Activated CD4-positive, alpha-beta T cell treated with anti-CD3 and anti-CD28 coated beads for 36 hours (primary cell): Measurements from ENCODE around the gene IFT88. TPM values are rescaled to one million over a fixed set of nuclear protein-coding genes. Genes with fewer than 3 reads are reported as not detected.

ENCODE experiments used
- ATAC-seq: fragments of 200-7000 bp; cut with Tn5 transposase; one replicate; pipeline ENCODE4 v1.10.0; 2021; ENCODE audit warnings: mild to moderate bottlenecking, moderate library complexity
- CTCF ChIA-PET: fragments of 350-600 bp; sonication (Branson Sonifier 250); formaldehyde crosslinking; loops from one replicate; lab custom pipeline; 2021; ENCODE audit warnings: antibody characterized with exemption; lab: Charles Lee
- POLR2A ChIA-PET: fragments of 350-600 bp; sonication (Branson Sonifier 250); formaldehyde crosslinking; loops from one replicate; lab custom pipeline; 2021; ENCODE audit warnings: antibody characterized with exemption, inconsistent platforms; lab: Charles Lee
- DNase-seq: peaks from one replicate; pipeline ENCODE4 v3.0.0-alpha.2; 2020
- H3K27ac Mint-ChIP-seq: one replicate; pipeline ENCODE4 v1.8.0; 2021; ENCODE audit warnings: mixed read lengths
- H3K27me3 Mint-ChIP-seq: one replicate; pipeline ENCODE4 v1.8.0; 2021; ENCODE audit warnings: mixed read lengths
- H3K36me3 Mint-ChIP-seq: one replicate; pipeline ENCODE4 v1.8.0; 2021; ENCODE audit warnings: low read depth, mixed read lengths
- H3K4me1 Mint-ChIP-seq: one replicate; pipeline ENCODE4 v1.8.0; 2021; ENCODE audit warnings: mixed read lengths
- H3K4me3 Mint-ChIP-seq: one replicate; pipeline ENCODE4 v1.8.0; 2021; ENCODE audit warnings: mild to moderate bottlenecking, moderate library complexity, mixed read lengths
- H3K9me3 Mint-ChIP-seq: one replicate; pipeline ENCODE4 v1.8.0; 2021; ENCODE audit warnings: low read depth, mixed read lengths
- intact Hi-C, 2 experiments: fragments of 100-400 bp; cut with DNase I in 1 of 2; cut with micrococcal nuclease in 1 of 2; formaldehyde crosslinking; loops; one replicate each; pipeline versions ENCODE4 v1.14.2 to v1.15.1; 2022 to 2024; cut with DNase I, micrococcal nuclease
- total RNA-seq, 2 experiments: library from RNA; stranded (reverse); gene quantifications; one replicate each; pipeline ENCODE4 v1.2.3, GENCODE V29; 2021

Gene IFT88
- total RNA-seq, 2 experiments from 2014 or later = 4.7 to 4.8 TPM

DNA sequence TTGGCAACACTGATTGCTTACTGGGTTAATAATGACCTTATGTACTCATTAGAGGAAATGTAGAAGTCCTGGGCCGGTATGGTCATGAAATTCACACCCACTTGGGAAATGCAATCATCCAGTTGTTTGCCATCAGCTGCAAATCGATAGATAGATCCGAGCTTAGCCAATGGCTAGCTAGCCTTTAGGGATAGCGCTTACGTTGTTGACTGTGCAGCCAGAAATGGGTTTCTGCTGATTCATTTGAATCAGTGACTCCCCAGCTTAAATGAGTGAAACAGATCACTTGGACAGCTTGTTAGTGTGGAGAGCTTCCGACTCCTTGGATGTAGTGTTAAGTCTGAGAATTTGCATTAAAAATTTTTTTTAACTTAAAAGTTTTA is 148.4 kb downstream of the IFT88 start:
- ATAC-seq (no peak), DNase-seq (no peak)
- ChIA-PET CTCF (interaction anchor here (0.5 to 3.2 kb wide), 7 partner anchors 9 to 228 kb away, joined by 3 to 15 read pairs (median 4); no protein-coding TSS in a partner anchor), POLR2A (no interaction called here)
- peaks cover 11% of the 10 kb centered on the region for H3K27me3 Mint-ChIP-seq
- intact Hi-C loops = no loop called here
- no peaks in the 10 kb centered on the region for H3K9me3 Mint-ChIP-seq
- no peak overlapping the region for H3K27ac Mint-ChIP-seq
- H3K4me1 Mint-ChIP-seq = peaks cover 12% of the 10 kb centered on the region
- no peaks in the 10 kb centered on the region for H3K36me3 Mint-ChIP-seq
- H3K4me3 Mint-ChIP-seq = no peak overlapping the region

DNA sequence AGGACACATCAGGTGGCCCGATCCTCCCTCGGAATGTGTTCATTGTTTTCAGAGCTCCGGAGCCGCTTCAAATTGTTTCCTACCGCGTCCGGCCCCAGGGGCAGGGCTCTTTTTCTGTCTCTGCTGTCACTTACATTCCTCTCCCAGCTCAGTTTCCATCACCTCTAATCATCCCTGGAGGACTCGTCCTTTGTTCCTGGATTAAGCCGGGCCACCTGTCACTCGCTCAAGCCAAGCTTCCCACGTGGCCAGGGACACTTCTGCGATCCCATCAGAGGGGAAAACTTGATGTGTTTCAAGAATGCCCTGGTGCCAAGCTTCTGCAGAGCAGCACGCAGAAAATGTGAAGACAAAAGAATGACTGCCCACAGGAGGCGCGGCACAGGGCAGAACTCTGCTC is 150.0 kb downstream of the IFT88 start:
- Mint-ChIP-seq H3K4me3 (no peak overlapping the region), H3K9me3 (no peaks in the 10 kb centered on the region), H3K36me3 (no peaks in the 10 kb centered on the region), H3K4me1 (peaks cover 14% of the 10 kb centered on the region), H3K27me3 (peaks cover 22% of the 10 kb centered on the region), H3K27ac (no peak overlapping the region)
- CTCF ChIA-PET = interaction anchor here (0.6 to 3.2 kb wide), 5 partner anchors 13 to 338 kb away, joined by 3 to 15 read pairs (median 3); partner anchors contain the start of gene IL17D
- intact Hi-C loops = no loop called here
- POLR2A ChIA-PET = no interaction called here
- ATAC-seq (no peak), DNase-seq (no peak)

DNA sequence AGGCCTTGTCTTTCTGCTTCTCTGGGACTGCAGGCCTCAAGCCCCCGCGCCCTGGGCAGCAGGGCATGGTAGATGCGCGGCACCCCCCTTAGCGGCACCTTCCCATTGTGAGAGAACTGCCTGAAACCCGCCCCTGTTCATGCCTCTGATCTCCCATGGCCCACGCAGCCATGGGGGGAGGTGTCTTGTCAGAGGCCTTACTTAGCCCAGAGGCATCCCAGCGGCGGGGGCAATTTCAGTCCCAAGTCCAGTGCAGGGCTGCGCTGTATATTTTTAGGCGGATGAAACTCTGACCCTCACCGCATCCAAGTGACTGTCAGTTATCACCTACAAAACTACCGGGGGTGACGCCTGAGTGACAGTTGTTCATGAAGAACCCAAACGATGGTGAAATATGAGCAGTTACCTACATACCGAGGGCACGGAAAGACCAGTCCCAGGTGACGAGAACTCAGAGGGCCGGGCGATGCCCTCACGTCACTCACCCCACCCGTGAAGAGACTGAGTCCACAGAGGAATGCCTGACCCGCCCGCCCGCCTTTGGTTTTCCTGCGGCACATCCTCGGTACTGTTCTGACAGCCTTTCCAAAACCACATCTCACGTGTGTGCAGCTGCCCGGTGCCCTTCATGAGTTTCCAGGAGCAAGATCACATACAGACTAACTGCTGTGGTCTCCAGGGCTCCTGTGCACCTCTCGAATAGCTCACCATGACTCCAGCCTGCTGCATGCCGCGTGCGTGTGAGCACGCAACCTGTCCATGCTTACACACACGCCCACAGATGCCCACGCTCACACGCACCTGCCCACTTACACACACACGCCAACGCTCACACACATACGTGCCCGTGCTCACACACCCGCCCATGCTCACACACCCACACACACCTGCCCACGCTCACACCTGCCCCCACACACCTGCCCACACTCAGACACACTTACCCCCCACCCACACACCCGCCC is 150.9 kb downstream of the IFT88 start:
- Mint-ChIP-seq H3K4me3 (no peak overlapping the region), H3K27me3 (peaks cover 25% of the 10 kb centered on the region), H3K4me1 (peaks cover 14% of the 10 kb centered on the region), H3K9me3 (no peaks in the 10 kb centered on the region), H3K36me3 (no peaks in the 10 kb centered on the region), H3K27ac (no peak overlapping the region)
- intact Hi-C loops = no loop called here
- DNase-seq (no peak), ATAC-seq (no peak)
- CTCF ChIA-PET = interaction anchor here (1.0 to 3.2 kb wide), 2 partner anchors 110 to 225 kb away, joined by 3 to 15 read pairs; no protein-coding TSS in a partner anchor
- POLR2A ChIA-PET = interaction anchor here (0.5 kb wide), 1 partner anchor 210 kb away, joined by 7 read pairs; no protein-coding TSS in a partner anchor

DNA sequence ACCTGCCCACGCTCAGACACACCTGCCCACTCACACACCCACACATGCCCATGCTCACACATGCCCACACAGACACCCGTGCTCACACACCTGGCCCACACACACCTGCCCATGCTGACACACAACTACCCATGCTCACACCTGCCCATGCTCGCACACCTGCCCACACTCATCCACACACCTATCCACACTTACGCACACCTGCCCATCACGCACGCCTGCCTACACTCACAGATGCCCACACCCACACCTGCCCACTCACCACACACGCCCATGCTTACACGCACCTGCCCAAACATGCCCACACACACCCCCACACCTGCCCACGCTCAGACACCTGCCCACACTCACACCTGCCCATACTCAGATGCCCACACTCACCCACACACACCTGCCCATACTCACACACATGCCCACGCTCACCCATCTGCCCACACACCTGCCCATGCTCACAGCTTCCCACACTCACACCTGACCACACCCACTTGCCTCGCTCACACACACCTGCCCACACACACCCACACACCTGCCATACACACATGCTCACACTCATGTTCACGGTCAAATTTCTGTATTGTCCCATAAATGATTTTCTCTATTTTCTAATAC is 152.1 kb downstream of the IFT88 start:
- ChIA-PET POLR2A (no interaction called here), CTCF (no interaction called here)
- Mint-ChIP-seq H3K4me3 (no peak overlapping the region), H3K9me3 (no peaks in the 10 kb centered on the region), H3K27ac (no peak overlapping the region), H3K27me3 (peaks cover 16% of the 10 kb centered on the region), H3K36me3 (no peaks in the 10 kb centered on the region), H3K4me1 (peaks cover 4% of the 10 kb centered on the region)
- DNase-seq (no peak), ATAC-seq (no peak)
- intact Hi-C loops = no loop called here

DNA sequence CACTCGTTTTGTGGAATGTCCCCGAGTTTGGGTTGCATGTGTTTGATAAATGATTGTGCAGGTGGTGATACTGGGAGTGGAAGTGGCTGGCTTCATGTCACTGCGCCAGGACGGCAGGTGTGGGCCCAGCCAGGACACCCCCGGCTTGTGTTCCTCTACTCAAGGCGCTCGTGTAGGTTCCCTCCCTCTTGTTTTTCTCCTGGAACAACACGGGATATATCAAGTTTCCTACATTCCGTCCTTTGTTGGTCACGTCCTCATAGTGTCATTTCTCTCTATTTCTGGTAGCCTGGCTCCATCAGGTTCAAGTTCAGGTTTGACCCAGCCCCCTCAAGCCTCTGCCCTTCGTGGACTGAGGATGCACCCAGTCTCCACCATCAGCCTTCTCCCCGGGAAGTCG is 152.8 kb downstream of the IFT88 start:
- Mint-ChIP-seq H3K4me1 (peaks cover 3% of the 10 kb centered on the region), H3K27me3 (peaks cover 14% of the 10 kb centered on the region), H3K36me3 (no peaks in the 10 kb centered on the region), H3K4me3 (no peak overlapping the region), H3K27ac (no peak overlapping the region), H3K9me3 (no peaks in the 10 kb centered on the region)
- DNase-seq = no peak
- ATAC-seq = no peak
- POLR2A ChIA-PET = no interaction called here
- intact Hi-C loops = no loop called here
- CTCF ChIA-PET = no interaction called here

DNA sequence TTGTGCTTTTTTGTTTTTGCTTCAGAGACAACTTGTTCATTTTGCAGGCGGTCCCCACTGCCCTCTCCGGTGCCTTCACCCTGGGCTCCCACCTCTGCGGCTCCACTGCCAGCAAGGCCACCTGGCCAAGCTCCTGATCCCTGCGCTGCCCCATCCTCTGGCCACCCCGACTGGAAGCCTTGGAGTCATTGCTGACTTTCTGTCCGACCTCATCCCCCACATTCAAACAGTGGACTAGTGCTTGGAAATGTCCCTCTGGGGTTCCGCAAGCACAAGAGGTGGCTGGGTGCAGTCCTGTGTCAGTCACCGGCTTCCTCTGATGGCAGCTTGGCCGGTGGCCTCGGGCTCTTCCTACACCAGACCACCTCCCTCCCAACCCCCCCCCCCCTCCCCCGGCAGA is 153.5 kb downstream of the IFT88 start:
- ChIA-PET CTCF (no interaction called here), POLR2A (no interaction called here)
- H3K4me1 Mint-ChIP-seq = peaks cover 3% of the 10 kb centered on the region
- intact Hi-C loops = no loop called here
- DNase-seq (no peak), ATAC-seq (no peak)
- H3K27me3 Mint-ChIP-seq = peaks cover 14% of the 10 kb centered on the region
- H3K9me3 Mint-ChIP-seq = no peaks in the 10 kb centered on the region
- H3K4me3 Mint-ChIP-seq = no peak overlapping the region
- no peaks in the 10 kb centered on the region for H3K36me3 Mint-ChIP-seq
- no peak overlapping the region for H3K27ac Mint-ChIP-seq

DNA sequence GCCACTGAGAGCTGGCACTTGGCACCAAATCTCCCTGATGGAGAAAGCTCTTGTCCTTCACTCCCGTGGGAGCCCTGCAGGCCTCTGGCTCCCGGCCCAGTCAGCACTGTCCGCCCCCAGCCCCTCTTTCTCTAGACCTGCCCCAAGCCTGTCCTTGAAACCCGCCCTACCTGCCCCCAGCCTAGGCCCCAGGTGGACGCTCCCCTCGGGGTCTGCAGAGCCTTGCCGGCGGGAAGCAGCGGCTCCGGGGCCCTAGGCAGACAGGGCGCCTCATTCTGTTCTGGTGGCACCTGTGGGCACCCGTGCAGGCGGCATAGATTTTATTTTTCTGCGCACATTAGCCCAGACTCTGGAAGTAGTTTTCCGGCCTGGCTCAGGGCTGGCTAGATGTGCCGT is 154.1 kb downstream of the IFT88 start:
- Mint-ChIP-seq H3K27ac (no peak overlapping the region), H3K4me1 (peaks cover 3% of the 10 kb centered on the region), H3K36me3 (no peaks in the 10 kb centered on the region), H3K9me3 (no peaks in the 10 kb centered on the region), H3K4me3 (no peak overlapping the region), H3K27me3 (peaks cover 14% of the 10 kb centered on the region)
- ChIA-PET CTCF (no interaction called here), POLR2A (no interaction called here)
- ATAC-seq = no peak
- intact Hi-C loops = no loop called here
- no peak for DNase-seq

DNA sequence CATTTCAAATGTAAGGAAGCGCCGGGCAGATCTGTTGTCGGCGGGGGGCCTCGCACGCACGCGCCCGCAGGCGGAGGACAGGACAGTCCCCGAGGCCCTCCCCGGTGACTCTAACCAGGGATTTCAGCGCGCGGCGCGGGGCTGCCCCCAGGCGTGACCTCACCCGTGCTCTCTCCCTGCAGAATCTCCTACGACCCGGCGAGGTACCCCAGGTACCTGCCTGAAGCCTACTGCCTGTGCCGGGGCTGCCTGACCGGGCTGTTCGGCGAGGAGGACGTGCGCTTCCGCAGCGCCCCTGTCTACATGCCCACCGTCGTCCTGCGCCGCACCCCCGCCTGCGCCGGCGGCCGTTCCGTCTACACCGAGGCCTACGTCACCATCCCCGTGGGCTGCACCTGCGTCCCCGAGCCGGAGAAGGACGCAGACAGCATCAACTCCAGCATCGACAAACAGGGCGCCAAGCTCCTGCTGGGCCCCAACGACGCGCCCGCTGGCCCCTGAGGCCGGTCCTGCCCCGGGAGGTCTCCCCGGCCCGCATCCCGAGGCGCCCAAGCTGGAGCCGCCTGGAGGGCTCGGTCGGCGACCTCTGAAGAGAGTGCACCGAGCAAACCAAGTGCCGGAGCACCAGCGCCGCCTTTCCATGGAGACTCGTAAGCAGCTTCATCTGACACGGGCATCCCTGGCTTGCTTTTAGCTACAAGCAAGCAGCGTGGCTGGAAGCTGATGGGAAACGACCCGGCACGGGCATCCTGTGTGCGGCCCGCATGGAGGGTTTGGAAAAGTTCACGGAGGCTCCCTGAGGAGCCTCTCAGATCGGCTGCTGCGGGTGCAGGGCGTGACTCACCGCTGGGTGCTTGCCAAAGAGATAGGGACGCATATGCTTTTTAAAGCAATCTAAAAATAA is 154.7 kb downstream of the IFT88 start:
- POLR2A ChIA-PET = no interaction called here

DNA sequence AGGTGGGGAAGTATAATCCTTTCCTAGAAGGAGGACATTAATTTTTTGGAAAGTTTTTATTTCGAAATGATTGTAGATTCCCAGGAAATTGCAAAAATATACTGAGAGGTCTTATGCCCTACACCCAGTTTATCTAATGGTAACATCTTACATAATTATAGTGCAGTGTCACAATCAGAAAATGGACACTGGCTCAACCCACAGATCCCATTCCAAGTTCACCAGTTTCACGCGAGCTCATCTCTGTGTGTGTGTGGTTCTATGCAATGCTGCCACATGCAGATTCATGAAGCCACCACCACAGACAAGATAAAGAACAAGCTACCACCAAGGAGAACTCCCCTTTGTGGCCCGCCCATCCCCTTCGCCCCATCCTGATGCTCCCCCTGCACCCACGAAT is 160.9 kb downstream of the IFT88 start:
- DNase-seq (no peak), ATAC-seq (no peak)
- H3K9me3 Mint-ChIP-seq = no peaks in the 10 kb centered on the region
- H3K4me3 Mint-ChIP-seq = no peak overlapping the region
- H3K4me1 Mint-ChIP-seq = no peaks in the 10 kb centered on the region
- peaks cover 26% of the 10 kb centered on the region for H3K36me3 Mint-ChIP-seq
- H3K27ac Mint-ChIP-seq = no peak overlapping the region
- POLR2A ChIA-PET = no interaction called here
- intact Hi-C loops = no loop called here
- H3K27me3 Mint-ChIP-seq = no peaks in the 10 kb centered on the region
- CTCF ChIA-PET = no interaction called here

More for the DNA sequence above, 154.7 kb downstream of the IFT88 start:
- DNase-seq (peak; percentile 54), ATAC-seq (peak; percentile 55)
- Mint-ChIP-seq H3K27ac (no peak overlapping the region), H3K4me1 (peaks cover 3% of the 10 kb centered on the region), H3K36me3 (no peaks in the 10 kb centered on the region), H3K27me3 (peaks cover 14% of the 10 kb centered on the region), H3K9me3 (no peaks in the 10 kb centered on the region), H3K4me3 (peak overlapping the region; percentile 35)
- intact Hi-C loops = no loop called here
- CTCF ChIA-PET = interaction anchor here (0.9 to 2.5 kb wide), 4 partner anchors 11 to 204 kb away, joined by 3 to 8 read pairs (median 3); no protein-coding TSS in a partner anchor

DNA sequence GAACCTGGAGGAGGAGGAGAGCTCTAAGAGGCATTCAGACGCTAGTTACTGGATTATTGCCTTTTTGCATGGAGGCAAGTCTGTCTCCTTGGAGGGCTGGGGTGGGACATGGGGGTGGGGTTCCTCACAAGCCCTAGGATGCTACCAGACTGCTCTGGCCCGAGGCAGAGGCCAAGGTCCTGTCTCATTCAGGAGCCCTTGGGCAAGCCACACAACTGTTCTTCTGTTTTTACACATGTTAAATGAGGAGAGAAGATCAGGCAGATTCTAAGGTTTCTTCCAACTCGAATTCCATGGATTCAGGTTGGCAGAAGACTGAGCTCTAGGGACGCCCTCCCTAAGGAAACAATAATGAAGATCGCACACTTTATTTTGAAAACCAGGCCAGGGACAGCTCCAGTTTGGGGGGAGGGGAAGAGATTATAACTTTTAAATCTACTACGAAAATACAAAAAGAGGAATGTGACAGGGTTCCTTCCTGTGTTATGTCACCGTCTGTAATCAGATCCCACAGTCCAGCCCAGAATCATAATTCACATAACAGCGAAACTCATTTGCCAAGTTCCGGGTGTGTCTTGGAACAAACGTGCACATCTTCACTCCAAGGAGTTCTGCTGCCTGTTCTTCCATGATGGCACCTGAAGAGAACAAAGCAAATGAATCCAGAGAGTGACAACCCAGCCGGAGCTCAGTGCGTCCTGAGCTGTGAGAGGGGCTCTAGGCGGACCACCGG is 161.8 kb downstream of the IFT88 start:
- ATAC-seq (no peak), DNase-seq (no peak)
- intact Hi-C loops = no loop called here
- H3K27me3 Mint-ChIP-seq = no peaks in the 10 kb centered on the region
- no peak overlapping the region for H3K27ac Mint-ChIP-seq
- no peak overlapping the region for H3K4me3 Mint-ChIP-seq
- POLR2A ChIA-PET = interaction anchor here (0.6 kb wide), 1 partner anchor 99 kb away, joined by 4 read pairs; no protein-coding TSS in a partner anchor
- CTCF ChIA-PET = no interaction called here
- H3K9me3 Mint-ChIP-seq = no peaks in the 10 kb centered on the region
- peaks cover 26% of the 10 kb centered on the region for H3K36me3 Mint-ChIP-seq
- no peaks in the 10 kb centered on the region for H3K4me1 Mint-ChIP-seq
